Cardiac septum (tissue), 1 donor: ENCODE results near the gene CCDC7. TPM values are rescaled to one million over a fixed set of nuclear protein-coding genes. Genes with fewer than 3 reads are reported as not detected.
"Not testable (repeated sequence)": the region's sequence is repeated elsewhere in the genome, so short reads cannot be mapped to it uniquely, and the experiment has no call there.

Experiments used
- DNase-seq: peaks from one replicate; pipeline ENCODE4 v3.0.0-alpha.2; 2020; ENCODE audit warnings: low spot score
- intact Hi-C: fragments of 100-400 bp; cut with DNase I; formaldehyde crosslinking; loops from one replicate; pipeline ENCODE4 v1.14.0; 2022
- total RNA-seq: library from RNA; stranded (reverse); fragmentation: NEBNext Ultra II Directional; extraction: Animal tissue kit (Norgen Biotek cat#: 25700); gene quantifications from one replicate; pipeline ENCODE4 v1.2.1, GENCODE V29; 2021
- donor health status: DM: no; HTN: no; CAD: no.

CCDC7 gene
- total RNA-seq, 1 donor from 2014 or later: 32.5 TPM

DNA sequence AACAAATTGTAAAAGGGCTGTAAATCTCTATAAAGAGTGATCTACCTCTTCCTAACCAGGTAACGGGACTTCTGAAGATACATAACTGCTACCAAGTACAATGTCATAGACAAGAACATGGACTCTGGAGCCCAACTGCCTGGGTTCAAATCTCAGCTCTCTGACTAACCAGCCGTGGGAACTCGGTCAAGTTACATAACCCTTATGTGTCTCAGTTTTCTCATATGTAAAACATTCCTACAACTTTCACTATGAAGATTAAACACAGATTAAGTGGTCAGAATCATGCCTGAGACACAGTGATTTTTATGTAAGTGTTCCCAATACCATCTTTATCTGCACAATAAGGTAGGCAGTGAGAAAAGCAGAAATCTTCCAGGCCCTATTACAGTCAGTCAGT lies 459.5 kb downstream of the CCDC7 start:
- intact Hi-C loops: no loop called here
- DNase-seq: no peak

DNA sequence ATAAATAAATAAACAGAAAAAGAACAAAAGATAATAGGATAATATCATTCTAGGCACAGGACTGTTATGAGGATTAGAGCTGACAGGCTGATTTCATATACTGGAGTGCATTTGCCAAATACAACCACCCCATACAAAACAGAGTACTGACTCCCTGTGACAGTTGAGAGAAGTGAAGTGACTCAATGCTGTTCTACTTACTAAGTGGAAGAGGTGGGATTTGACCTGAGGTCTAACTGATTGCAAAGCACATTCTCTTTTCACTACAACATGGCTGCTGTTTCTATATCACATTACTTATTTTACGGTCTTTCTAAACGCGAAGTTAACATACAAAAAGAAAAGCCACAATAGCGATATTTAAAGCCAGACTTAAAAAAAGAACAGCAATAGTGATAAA lies 460.7 kb downstream of the CCDC7 start:
- intact Hi-C loops: no loop called here
- no peak for DNase-seq

DNA sequence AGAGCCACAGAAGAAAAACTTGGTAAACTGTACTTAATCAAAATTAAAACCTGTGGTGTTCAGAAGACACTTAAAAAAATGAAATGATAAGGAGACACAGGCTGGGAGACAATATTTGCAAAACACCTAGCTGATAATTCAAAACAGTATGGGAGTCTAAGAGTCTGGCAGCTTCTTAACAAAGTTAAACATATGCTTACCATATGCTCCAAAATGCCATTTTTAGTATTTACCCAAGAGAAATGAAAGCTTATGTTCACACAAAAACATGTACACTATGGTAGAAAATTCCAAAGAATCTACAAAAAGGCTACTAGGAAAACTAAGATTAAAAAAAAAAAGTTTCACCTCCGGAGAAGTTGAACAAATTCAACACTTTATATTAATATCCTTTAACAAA lies 463.5 kb downstream of the CCDC7 start:
- intact Hi-C loops: no loop called here
- DNase-seq: no peak

DNA sequence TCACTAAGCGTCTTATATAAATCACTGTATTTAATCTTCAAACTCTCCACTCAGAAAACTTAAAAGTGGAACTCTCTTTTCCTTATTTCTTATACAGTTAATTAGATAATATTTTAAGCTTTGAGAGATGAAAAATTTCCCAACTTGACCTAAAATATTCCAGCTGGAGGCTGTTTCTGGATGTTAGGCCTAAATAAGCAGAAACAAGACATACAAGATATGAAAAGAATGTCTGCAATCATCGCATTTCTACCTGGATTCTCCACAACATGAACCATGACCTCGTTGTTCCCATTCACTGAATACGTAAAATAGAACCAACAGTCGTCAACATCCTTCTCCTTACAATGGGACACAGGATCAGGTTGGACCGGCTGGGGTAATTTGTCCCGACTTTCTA lies 464.0 kb downstream of the CCDC7 start:
- intact Hi-C loops, DNase-seq: not testable (repeated sequence)

DNA sequence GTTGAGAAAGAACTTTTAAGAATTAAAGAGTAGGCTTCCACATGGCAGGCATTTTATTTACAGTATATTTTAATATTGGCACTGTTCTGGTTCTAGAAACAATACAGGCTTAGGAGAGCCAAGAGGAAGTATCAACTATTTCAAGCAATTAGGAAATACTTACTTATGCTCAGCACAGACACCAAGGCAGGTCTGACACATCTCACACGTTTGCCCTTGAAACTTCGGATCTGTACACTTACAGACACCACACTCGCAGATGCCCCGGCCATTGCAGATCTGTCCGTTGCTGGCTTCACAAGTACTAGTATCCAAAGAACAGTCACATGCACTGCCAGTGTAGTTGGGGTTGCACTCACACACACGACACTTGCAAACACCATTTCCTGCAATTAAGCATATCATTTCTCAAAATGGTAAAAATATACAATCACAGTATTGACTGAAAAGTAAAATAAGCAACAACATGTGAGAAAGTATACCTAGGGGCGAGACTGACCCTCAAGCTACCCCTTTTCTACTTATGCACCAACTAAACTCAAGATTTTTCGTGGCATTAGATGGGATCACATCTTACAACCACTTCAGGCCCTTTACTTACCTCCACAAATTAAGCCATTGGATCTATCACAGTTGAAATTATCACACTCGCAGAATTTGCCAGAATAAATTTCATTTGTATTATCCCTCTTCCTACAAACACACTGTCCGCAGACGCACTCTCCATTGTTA lies 465.5 kb downstream of the CCDC7 start:
- intact Hi-C loops: no loop called here
- DNase-seq: no peak

DNA sequence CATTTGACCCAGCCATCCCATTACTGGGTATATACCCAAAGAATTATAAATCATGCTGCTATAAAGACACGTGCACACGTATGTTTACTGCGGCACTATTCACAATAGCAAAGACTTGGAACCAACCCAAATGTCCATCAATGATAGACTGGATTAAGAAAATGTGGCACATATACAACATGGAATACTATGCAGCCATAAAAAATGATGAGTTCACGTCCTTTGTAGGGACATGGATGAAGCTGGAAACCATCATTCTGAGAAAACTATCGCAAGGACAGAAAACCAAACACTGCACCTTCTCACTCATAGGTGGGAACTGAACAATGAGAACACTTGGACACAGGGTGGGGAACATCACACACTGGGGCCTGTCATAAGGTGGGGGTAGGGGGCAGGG lies 471.9 kb downstream of the CCDC7 start:
- DNase-seq, intact Hi-C loops: not testable (repeated sequence)

DNA sequence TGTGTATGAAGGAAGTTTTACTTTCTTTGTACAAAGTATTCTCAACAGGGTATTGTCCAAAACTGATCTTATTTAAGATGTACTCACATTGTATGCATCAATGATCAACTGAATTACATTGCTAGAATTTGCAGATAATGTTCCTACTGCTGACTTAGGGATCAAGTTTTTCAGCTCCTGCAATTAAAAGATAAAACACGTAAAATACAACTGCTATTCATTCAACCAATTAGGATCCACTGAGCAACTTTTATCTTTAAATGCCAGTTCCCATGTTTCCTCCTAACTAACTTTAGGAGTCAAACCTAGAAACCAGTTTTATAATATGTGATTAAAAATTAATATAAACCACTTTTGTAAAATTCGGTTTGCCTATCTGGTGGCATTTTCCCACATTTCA lies 476.2 kb downstream of the CCDC7 start:
- no peak for DNase-seq
- intact Hi-C loops: no loop called here

DNA sequence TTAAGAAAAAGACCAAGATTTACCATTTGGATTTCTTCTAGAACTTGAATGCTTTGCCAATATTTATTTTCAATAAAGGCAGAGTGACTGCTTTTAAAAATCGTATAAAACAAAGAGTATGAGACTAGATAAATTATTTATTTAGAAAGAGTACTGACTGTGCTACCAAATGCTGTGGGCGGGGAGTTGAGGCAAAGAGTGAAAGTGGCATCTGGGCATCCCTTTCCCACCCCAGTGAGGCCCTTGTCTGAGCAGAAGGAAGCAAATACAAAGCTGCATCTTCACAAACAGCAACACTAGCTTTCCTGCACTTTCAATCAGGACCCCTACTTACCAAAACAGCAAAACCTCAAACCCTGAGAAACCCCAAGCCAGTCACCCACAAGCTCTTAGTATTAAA lies 477.2 kb downstream of the CCDC7 start:
- no peak for DNase-seq
- intact Hi-C loops: no loop called here

DNA sequence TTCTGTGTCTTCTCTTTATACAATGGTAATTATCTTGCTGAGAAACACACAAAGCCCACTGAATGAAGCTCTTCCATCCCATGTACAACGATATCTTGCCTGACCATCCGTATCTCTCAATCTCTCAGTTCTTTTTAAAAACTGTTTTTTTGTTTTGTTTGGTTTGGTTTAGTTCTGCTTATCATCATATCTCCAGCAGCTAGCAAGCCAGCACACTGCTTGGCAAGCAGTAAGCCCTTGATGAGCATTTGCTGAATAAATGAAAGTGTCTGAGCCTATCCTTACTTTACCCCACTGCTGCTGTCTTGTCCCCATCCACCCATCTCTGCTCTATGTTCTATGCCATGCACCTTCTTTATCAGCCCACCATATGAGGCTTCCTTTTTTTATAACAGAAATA lies 477.9 kb downstream of the CCDC7 start:
- intact Hi-C loops: no loop called here
- DNase-seq: no peak

Other genes with a start within 250 kb of the CCDC7 start
- 27.1 TPM for gene EPC1, start 99.0 kb upstream of the CCDC7 start, total RNA-seq